ENCODE measurements around the gene RAPGEF2. TPM values are rescaled to one million over a fixed set of nuclear protein-coding genes. Genes with fewer than 3 reads are reported as not detected.

RAPGEF2 gene
- total RNA-seq, 1 experiment from 2014 or later = 29.8 TPM

GRCh38 chr4:159204566-159204965, 101.7 kb downstream of the RAPGEF2 start:
- no peaks in the 10 kb centered on the region for H3K9me2 ChIP-seq (ENCODE audit: insufficient read depth)
- DNase-seq = no peak
- ChIA-PET POLR2A (ENCODE audit: unreplicated experiment) (no interaction called here), CTCF (no interaction called here)
- TF ChIP-seq EZH2 (IDR thresholded peaks at IDR 0.05; ENCODE audit: low read depth) = no peak
- no peak for TF ChIP-seq CTCF (conservative IDR thresholded peaks at IDR 0.05)
- BruUV-seq (replicated peaks) = no TSS peak
- H3F3A ChIP-seq (ENCODE audit: insufficient read depth, low read depth) = no peaks in the 10 kb centered on the region
- no peak overlapping the region for H3K4me2 ChIP-seq
- intact Hi-C loops (cut with micrococcal nuclease; ENCODE audit: unreplicated experiment) = loop anchor here (5.0 to 10.0 kb wide), 3 partner anchors 477 to 790 kb away; no protein-coding TSS in a partner anchor
- no peak overlapping the region for H3K27ac ChIP-seq
- no peak overlapping the region for H2AFZ ChIP-seq
- H3K4me3 ChIP-seq = no peak overlapping the region
- H3K4me1 ChIP-seq (replicated peaks; ENCODE audit: insufficient read depth) = no peaks in the 10 kb centered on the region
- no peaks in the 10 kb centered on the region for H3K27me3 ChIP-seq (ENCODE audit: insufficient read depth, low read depth)
- no peaks in the 10 kb centered on the region for H3K36me3 ChIP-seq (ENCODE audit: low read depth)
- no peaks in the 10 kb centered on the region for H3K9me3 ChIP-seq (ENCODE audit: insufficient read depth, low read depth)
- no peaks in the 10 kb centered on the region for H3K79me2 ChIP-seq (ENCODE audit: low read depth)
- no peaks in the 10 kb centered on the region for H4K20me1 ChIP-seq (ENCODE audit: insufficient read depth)

- Histone ChIP-seq H4K20me1 (ENCODE audit: insufficient read depth) (no peaks in the 10 kb centered on the region), H3F3A (ENCODE audit: insufficient read depth, low read depth) (no peaks in the 10 kb centered on the region), H3K4me1 (replicated peaks; ENCODE audit: insufficient read depth) (no peaks in the 10 kb centered on the region), H3K27ac (no peak overlapping the region), H3K79me2 (ENCODE audit: low read depth) (no peaks in the 10 kb centered on the region), H3K27me3 (ENCODE audit: insufficient read depth, low read depth) (no peaks in the 10 kb centered on the region), H3K4me3 (no peak overlapping the region), H3K4me2 (no peak overlapping the region), H3K9me2 (ENCODE audit: insufficient read depth) (no peaks in the 10 kb centered on the region), H2AFZ (no peak overlapping the region), H3K36me3 (ENCODE audit: low read depth) (no peaks in the 10 kb centered on the region), H3K9me3 (ENCODE audit: insufficient read depth, low read depth) (no peaks in the 10 kb centered on the region)
- ChIA-PET POLR2A (ENCODE audit: unreplicated experiment) (no interaction called here), CTCF (no interaction called here)
- DNase-seq = no peak
- intact Hi-C loops (cut with micrococcal nuclease; ENCODE audit: unreplicated experiment) = loop anchor here (10.0 kb wide), 1 partner anchor 791 kb away; no protein-coding TSS in a partner anchor
- no TSS peak for BruUV-seq (replicated peaks)
- TF ChIP-seq EZH2 (IDR thresholded peaks at IDR 0.05; ENCODE audit: low read depth) (no peak), CTCF (conservative IDR thresholded peaks at IDR 0.05) (no peak)
Measured at GRCh38 chr4:159205466-159205865, 102.6 kb downstream of the RAPGEF2 start.

GRCh38 chr4:159206427-159206871, 103.6 kb downstream of the RAPGEF2 start:
- intact Hi-C loops (cut with micrococcal nuclease; ENCODE audit: unreplicated experiment) = loop anchor here (10.0 kb wide), 1 partner anchor 792 kb away; no protein-coding TSS in a partner anchor
- Histone ChIP-seq H4K20me1 (ENCODE audit: insufficient read depth) (no peaks in the 10 kb centered on the region), H3K9me3 (ENCODE audit: insufficient read depth, low read depth) (no peaks in the 10 kb centered on the region), H3K9me2 (ENCODE audit: insufficient read depth) (no peaks in the 10 kb centered on the region), H3F3A (ENCODE audit: insufficient read depth, low read depth) (no peaks in the 10 kb centered on the region), H3K36me3 (ENCODE audit: low read depth) (no peaks in the 10 kb centered on the region), H3K27me3 (ENCODE audit: insufficient read depth, low read depth) (no peaks in the 10 kb centered on the region), H3K4me3 (no peak overlapping the region), H3K4me1 (replicated peaks; ENCODE audit: insufficient read depth) (no peaks in the 10 kb centered on the region), H3K4me2 (no peak overlapping the region), H3K27ac (no peak overlapping the region), H2AFZ (no peak overlapping the region), H3K79me2 (ENCODE audit: low read depth) (no peaks in the 10 kb centered on the region)
- no TSS peak for BruUV-seq (replicated peaks)
- DNase-seq = no peak
- ChIA-PET POLR2A (ENCODE audit: unreplicated experiment) (no interaction called here), CTCF (no interaction called here)
- TF ChIP-seq EZH2 (IDR thresholded peaks at IDR 0.05; ENCODE audit: low read depth) (no peak), CTCF (conservative IDR thresholded peaks at IDR 0.05) (no peak)

All from PC-9 (cell line).